Fibroblast of skin of left biceps (primary cell): ENCODE data around the gene EME1.

Experiments used
- DNase-seq, 2 experiments: peaks; one replicate each; pipeline ENCODE4 v3.0.0-alpha.2; 2013; ENCODE audit warnings: low read depth in 2 of 2

The EME1 gene

DNA sequence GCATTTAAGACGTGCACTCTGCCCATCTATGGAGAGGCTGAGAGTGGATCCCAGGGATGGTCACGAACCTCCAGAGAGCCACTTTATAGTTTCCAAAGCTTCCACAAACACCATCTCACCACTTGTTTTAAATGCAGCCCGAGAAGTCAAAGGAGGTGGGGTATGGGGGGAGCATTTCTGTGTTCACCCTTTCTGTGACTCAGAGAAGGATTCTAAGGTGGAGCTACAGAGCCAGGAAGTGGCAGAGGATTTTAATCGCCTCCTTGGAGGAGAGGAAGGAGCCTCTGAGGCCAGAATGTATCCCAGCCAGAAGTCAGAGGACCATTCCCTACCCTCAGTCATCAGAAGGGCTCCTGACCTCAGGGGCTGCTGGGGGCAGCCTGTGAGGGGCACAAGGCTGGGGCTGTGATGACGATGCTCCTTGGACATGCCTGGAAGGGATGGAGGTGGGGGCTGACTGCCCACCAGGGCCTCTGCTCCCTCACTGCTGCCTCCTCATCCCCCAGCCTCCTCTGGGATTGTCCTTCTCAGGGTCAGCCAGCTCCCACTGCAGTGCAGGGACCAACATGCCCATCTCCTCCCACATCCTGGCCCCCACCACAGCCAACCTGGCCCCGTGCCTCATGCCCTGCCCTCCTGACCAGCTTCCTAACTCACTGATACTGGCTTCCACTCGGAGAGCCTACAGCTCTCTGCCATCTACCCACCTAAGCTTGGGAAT, 24.3 kb upstream of the EME1 start:
- DNase-seq = no peak

GRCh38 chr17:50349243-50349600, 23.8 kb upstream of the EME1 start:
- no peak for DNase-seq

DNA sequence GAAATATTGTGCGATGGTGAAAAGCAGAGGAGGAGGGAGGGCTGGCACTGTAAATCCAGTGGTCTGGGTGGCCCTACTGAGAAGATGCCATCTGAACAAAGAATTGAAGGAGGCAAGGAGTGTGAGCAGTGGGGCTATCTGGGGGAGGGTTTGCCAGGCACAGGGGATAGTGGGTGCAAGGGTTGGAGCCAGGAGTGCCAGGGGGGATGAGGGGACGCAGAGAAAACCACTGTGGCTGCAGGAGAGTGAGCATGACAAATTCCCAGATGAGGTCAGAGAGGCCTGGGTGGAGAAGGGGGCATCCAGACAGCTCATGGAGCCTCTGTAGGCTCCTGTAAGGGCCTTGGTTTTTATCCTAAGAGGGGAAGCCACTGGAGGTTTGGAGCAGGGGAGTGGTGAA, 22.3 kb upstream of the EME1 start:
- no peak for DNase-seq

GRCh38 chr17:50352072-50352692, 20.8 kb upstream of the EME1 start:
- DNase-seq = no peak

DNA sequence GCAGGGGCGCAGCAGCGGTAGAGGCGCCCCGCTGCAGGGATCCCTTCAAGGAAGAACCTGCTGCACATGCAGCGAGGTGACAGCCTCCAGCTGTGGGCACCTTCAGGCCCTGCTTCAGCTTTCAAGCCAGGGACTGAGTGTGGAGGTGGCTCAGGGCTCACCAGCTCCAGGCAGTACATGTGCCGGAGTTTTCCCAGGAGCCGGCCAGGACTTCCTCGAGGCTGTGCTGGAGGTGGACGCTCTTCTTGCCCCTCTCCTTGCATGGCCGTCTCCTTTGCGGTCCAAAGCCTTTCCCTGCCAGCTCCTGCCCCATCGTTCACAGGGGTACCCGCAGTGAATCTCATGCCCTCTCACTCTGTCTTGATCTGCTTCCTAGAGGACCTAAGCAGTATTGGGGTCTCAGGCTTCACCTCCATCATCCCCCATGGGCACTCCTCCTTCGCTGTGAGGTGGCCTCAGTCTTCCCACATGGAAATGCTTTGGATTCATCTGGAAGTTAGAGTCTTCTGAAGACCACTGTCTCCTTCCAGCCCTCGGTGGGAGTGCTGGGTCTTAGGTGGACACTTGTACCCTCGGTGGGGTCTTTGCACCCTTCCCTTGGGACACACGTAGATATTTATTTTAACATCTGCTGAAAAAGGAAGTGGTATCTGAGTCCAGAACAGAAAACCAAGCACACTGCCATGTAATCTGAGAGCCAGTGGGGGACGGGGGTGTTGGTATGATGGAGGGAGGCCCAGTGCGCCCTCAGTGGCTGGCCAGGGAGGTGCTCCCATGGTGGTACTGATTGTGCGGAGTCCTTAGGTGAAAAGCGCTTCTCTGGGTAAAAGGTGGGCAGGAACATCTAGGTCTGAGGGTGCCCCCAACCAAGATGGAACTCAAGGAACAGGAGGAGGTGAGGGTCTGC, 20.1 kb upstream of the EME1 start:
- no peak for DNase-seq

GRCh38 chr17:50353600-50354195, 19.3 kb upstream of the EME1 start:
- DNase-seq = no peak

- DNase-seq = no peak
These were observed 18.8 kb upstream of the EME1 start for GRCh38 chr17:50354198-50354597.

DNA sequence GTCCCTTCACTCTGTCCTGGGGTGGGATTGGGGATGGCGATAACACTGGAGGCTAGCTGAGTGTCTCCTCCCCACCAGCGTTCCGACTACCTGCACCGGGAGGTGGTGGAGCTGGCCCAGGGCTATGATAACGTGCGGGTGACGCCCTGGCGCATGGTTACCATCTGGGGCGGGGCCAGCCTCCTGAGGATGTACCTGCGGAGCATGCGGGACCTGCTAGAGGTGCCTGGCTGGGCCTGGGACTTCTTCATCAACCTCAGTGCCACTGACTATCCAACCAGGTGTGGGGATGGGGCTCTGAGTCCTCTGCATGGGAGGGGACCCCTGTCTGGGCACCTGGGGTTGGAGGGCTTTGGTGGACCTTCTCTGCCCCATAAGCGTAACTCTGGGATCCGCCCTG, 18.3 kb upstream of the EME1 start:
- no peak for DNase-seq

GRCh38 chr17:50355336-50355700, 17.7 kb upstream of the EME1 start:
- no peak for DNase-seq

DNA sequence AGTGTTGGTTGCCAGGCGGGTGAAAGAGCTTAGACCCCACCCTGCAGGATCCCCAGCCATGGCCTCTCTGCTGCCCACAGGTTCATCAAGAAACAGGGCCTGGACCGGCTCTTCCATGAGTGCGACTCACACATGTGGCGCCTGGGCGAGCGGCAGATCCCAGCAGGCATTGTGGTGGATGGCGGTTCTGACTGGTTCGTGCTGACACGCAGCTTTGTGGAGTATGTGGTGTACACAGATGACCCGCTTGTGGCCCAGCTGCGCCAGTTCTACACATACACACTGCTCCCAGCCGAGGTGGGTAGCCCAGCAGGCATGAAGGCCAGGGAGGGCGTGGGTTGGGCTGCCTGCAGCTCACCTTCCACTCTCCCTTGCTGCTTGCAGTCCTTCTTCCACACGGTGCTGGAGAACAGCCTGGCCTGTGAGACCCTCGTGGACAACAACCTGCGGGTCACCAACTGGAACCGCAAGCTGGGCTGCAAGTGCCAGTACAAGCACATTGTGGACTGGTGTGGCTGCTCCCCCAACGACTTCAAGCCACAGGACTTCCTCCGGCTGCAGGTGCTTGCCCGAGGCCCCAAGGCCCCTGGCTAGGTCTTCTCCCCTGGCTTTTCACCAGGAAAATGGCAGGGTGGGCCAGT, 17.2 kb upstream of the EME1 start:
- no peak for DNase-seq

GRCh38 chr17:50356418-50356817, 16.6 kb upstream of the EME1 start:
- DNase-seq = no peak

DNA sequence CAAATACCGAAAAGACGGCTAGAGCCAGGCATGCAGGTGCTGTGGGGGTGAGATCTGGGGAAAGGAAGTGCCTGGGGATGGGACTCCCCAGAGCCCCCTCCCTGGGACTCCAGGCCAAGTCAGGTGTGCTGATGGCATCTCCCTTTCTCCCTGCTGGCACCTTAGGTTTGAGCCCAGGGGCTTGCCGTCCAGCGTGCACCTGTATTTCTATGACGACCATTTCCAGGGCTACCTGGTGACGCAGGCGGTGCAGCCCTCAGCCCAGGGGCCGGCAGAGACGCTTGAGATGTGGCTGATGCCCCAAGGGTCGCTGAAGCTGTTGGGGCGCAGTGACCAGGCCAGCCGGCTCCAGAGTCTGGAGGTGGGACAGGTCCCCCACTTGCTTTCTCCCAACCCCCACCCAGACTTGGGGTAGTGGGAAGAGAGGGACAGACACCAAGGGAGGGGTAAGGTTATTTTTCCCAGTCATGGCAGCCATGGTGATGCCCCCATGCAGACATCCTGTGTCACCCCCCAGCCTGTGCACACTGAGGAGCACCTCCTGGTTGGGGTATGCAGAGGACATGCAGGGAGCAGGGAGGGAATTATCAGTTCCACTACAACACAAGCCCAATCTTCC, 16.0 kb upstream of the EME1 start:
- DNase-seq = no peak

DNA sequence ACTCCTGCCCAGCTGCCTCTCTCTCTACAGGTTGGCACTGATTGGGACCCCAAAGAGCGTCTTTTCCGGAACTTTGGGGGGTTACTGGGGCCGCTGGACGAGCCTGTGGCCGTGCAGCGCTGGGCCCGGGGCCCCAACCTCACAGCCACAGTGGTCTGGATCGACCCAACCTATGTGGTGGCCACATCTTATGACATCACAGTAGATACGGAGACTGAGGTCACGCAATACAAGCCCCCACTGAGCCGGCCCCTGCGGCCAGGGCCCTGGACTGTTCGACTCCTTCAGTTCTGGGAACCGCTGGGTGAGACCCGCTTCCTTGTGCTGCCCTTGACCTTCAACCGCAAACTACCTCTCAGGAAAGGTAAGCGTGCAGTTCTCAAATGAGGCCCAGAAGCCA, 14.9 kb upstream of the EME1 start:
- no peak for DNase-seq

GRCh38 chr17:50359005-50359699, 13.9 kb upstream of the EME1 start:
- DNase-seq = no peak

DNA sequence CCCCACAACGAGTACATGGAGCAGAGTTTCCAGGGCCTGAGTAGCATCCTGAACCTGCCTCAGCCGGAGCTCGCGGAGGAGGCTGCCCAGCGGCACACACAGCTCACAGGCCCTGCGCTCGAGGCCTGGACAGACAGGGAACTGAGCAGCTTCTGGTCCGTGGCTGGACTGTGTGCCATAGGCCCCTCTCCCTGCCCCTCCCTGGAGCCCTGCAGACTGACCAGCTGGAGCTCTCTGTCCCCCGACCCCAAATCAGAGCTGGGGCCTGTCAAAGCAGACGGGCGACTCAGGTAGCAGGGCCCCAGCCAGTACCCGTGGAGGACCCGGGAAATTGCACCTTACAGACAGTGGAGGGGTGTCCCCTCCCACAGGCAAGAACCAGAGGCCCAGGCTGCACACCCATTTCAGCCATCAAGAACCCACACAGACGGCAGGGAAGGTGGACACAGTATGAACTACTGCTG, 13.0 kb upstream of the EME1 start:
- DNase-seq = no peak

GRCh38 chr17:50360486-50361115, 12.4 kb upstream of the EME1 start:
- DNase-seq = no peak

GRCh38 chr17:50361561-50362480, 11.2 kb upstream of the EME1 start:
- DNase-seq = peak; percentile 17 to 18

DNA sequence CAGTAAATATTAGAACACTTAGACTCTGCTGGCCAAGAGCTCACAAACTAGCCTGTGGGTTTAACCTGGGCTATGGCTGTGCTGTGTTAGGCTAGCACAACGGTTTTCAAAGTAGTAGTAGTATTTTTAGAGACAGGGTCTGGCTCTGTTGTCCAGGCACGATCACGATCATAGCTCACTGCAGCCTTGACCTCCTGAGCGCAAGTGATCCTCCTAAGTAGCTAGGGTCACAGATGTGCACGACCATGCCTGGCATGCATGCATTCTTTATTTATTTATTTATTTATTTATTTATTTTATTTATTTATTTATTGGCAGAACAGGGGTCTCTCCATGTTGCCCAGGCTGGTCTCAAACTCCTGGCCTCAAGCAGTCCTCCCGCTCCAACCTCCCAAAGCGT, 10.4 kb upstream of the EME1 start:
- DNase-seq = no peak
